Measurements from ENCODE around the gene ABHD2. TPM values are rescaled to one million over a fixed set of nuclear protein-coding genes. Genes with fewer than 3 reads are reported as not detected.

Gene ABHD2
- total RNA-seq, 2 experiments from 2014 or later, result 53.3 to 58.1 TPM

- Mint-ChIP-seq H3K27me3 (no peaks in the 10 kb centered on the region), H3K27ac (no peak overlapping the region), H3K4me1 (peaks cover 6% of the 10 kb centered on the region), H3K4me3 (no peak overlapping the region), H3K36me3 (peaks cover 24% of the 10 kb centered on the region), H3K9me3 (ENCODE audit: low read depth) (no peaks in the 10 kb centered on the region)
- ATAC-seq (no peak), DNase-seq (no peak)
- CTCF ChIA-PET, result interaction anchor here (1.0 to 1.6 kb wide), 2 partner anchors 8 to 64 kb away, joined by 5 to 6 read pairs; no protein-coding TSS in a partner anchor
Measured at GRCh38 chr15:89121414-89121813, 33.2 kb downstream of the ABHD2 start.

- ATAC-seq (no peak), DNase-seq (no peak)
- H3K9me3 Mint-ChIP-seq (ENCODE audit: low read depth), result no peaks in the 10 kb centered on the region
- CTCF ChIA-PET, result interaction anchor here (0.7 to 1.6 kb wide), 4 partner anchors 37 to 379 kb away, joined by 3 to 6 read pairs (median 3); no protein-coding TSS in a partner anchor
- H3K36me3 Mint-ChIP-seq, result peaks cover 16% of the 10 kb centered on the region
- H3K4me1 Mint-ChIP-seq, result peaks cover 12% of the 10 kb centered on the region
- no peaks in the 10 kb centered on the region for H3K27me3 Mint-ChIP-seq
- H3K4me3 Mint-ChIP-seq, result no peak overlapping the region
- H3K27ac Mint-ChIP-seq, result no peak overlapping the region
Measured at GRCh38 chr15:89122505-89123180, 34.4 kb downstream of the ABHD2 start.

GRCh38 chr15:89123181-89123525, 34.9 kb downstream of the ABHD2 start:
- DNase-seq (no peak), ATAC-seq (no peak)
- Mint-ChIP-seq H3K27ac (no peak overlapping the region), H3K27me3 (no peaks in the 10 kb centered on the region), H3K4me1 (peaks cover 12% of the 10 kb centered on the region), H3K4me3 (no peak overlapping the region), H3K36me3 (peaks cover 15% of the 10 kb centered on the region), H3K9me3 (ENCODE audit: low read depth) (no peaks in the 10 kb centered on the region)
- CTCF ChIA-PET, result interaction anchor here (0.7 to 0.8 kb wide), 3 partner anchors 38 to 380 kb away, joined by 3 read pairs; no protein-coding TSS in a partner anchor

GRCh38 chr15:89125088-89125826, 37.0 kb downstream of the ABHD2 start:
- Mint-ChIP-seq H3K9me3 (ENCODE audit: low read depth) (no peaks in the 10 kb centered on the region), H3K27me3 (no peaks in the 10 kb centered on the region), H3K36me3 (peaks cover 15% of the 10 kb centered on the region), H3K4me3 (no peak overlapping the region), H3K27ac (no peak overlapping the region), H3K4me1 (peaks cover 15% of the 10 kb centered on the region)
- no peak for ATAC-seq
- CTCF ChIA-PET, result interaction anchor here (1.4 to 1.7 kb wide), 2 partner anchors 12 to 68 kb away, joined by 4 to 8 read pairs; no protein-coding TSS in a partner anchor
- no peak for DNase-seq

- Mint-ChIP-seq H3K9me3 (ENCODE audit: low read depth) (no peaks in the 10 kb centered on the region), H3K36me3 (peaks cover 14% of the 10 kb centered on the region), H3K4me3 (no peak overlapping the region), H3K27me3 (no peaks in the 10 kb centered on the region), H3K27ac (no peak overlapping the region), H3K4me1 (peaks cover 21% of the 10 kb centered on the region)
- CTCF ChIA-PET, result interaction anchor here (1.7 to 4.9 kb wide), 3 partner anchors 13 to 68 kb away, joined by 4 to 52 read pairs (median 7); no protein-coding TSS in a partner anchor
- DNase-seq, result no peak
- no peak for ATAC-seq
Measured at GRCh38 chr15:89126009-89126408, 37.8 kb downstream of the ABHD2 start.

GRCh38 chr15:89127054-89127702, 38.9 kb downstream of the ABHD2 start:
- peak; percentile 38 for ATAC-seq
- Mint-ChIP-seq H3K27ac (no peak overlapping the region), H3K36me3 (peaks cover 14% of the 10 kb centered on the region), H3K9me3 (ENCODE audit: low read depth) (no peaks in the 10 kb centered on the region), H3K4me3 (no peak overlapping the region), H3K27me3 (no peaks in the 10 kb centered on the region), H3K4me1 (peaks cover 29% of the 10 kb centered on the region)
- CTCF ChIA-PET, result interaction anchor here (0.9 to 4.9 kb wide), 8 partner anchors 12 to 223 kb away, joined by 3 to 52 read pairs (median 5); partner anchors contain the start of gene ABHD2
- DNase-seq, result no peak

- DNase-seq, result no peak
- CTCF ChIA-PET, result interaction anchor here (1.2 to 4.9 kb wide), 18 partner anchors 10 to 233 kb away, joined by 3 to 52 read pairs (median 7); partner anchors contain the start of genes ABHD2 and HAPLN3
- H3K36me3 Mint-ChIP-seq, result peaks cover 14% of the 10 kb centered on the region
- H3K9me3 Mint-ChIP-seq (ENCODE audit: low read depth), result no peaks in the 10 kb centered on the region
- H3K27ac Mint-ChIP-seq, result no peak overlapping the region
- no peaks in the 10 kb centered on the region for H3K27me3 Mint-ChIP-seq
- H3K4me3 Mint-ChIP-seq, result no peak overlapping the region
- ATAC-seq, result no peak
- peaks cover 39% of the 10 kb centered on the region for H3K4me1 Mint-ChIP-seq
Measured at GRCh38 chr15:89128320-89129122, 40.3 kb downstream of the ABHD2 start.

GRCh38 chr15:89129123-89129815, 41.0 kb downstream of the ABHD2 start:
- H3K27ac Mint-ChIP-seq, result no peak overlapping the region
- H3K4me1 Mint-ChIP-seq, result peaks cover 40% of the 10 kb centered on the region
- H3K9me3 Mint-ChIP-seq (ENCODE audit: low read depth), result no peaks in the 10 kb centered on the region
- DNase-seq, result peak; percentile 61
- CTCF ChIA-PET, result interaction anchor here (0.8 to 4.9 kb wide), 26 partner anchors 8 to 234 kb away, joined by 3 to 52 read pairs (median 6); partner anchors contain the start of genes ABHD2 and HAPLN3
- peaks cover 16% of the 10 kb centered on the region for H3K36me3 Mint-ChIP-seq
- ATAC-seq, result no peak
- H3K27me3 Mint-ChIP-seq, result no peaks in the 10 kb centered on the region
- no peak overlapping the region for H3K4me3 Mint-ChIP-seq

GRCh38 chr15:89129816-89130134, 41.5 kb downstream of the ABHD2 start:
- Mint-ChIP-seq H3K27me3 (no peaks in the 10 kb centered on the region), H3K36me3 (peaks cover 17% of the 10 kb centered on the region), H3K27ac (no peak overlapping the region), H3K4me1 (peaks cover 40% of the 10 kb centered on the region), H3K9me3 (ENCODE audit: low read depth) (no peaks in the 10 kb centered on the region), H3K4me3 (no peak overlapping the region)
- no peak for DNase-seq
- no peak for ATAC-seq
- CTCF ChIA-PET, result interaction anchor here (0.8 to 4.9 kb wide), 24 partner anchors 8 to 234 kb away, joined by 3 to 52 read pairs (median 7); partner anchors contain the start of genes ABHD2 and HAPLN3

- ATAC-seq (peak; percentile 63), DNase-seq (peak; percentile 61)
- no peak overlapping the region for H3K4me3 Mint-ChIP-seq
- no peaks in the 10 kb centered on the region for H3K27me3 Mint-ChIP-seq
- peaks cover 40% of the 10 kb centered on the region for H3K4me1 Mint-ChIP-seq
- no peaks in the 10 kb centered on the region for H3K9me3 Mint-ChIP-seq (ENCODE audit: low read depth)
- CTCF ChIA-PET, result interaction anchor here (0.8 to 4.9 kb wide), 24 partner anchors 8 to 235 kb away, joined by 3 to 52 read pairs (median 7); partner anchors contain the start of genes ABHD2 and HAPLN3
- H3K27ac Mint-ChIP-seq, result peak overlapping the region; percentile 45
- peaks cover 17% of the 10 kb centered on the region for H3K36me3 Mint-ChIP-seq
Measured at GRCh38 chr15:89130201-89130600, 41.9 kb downstream of the ABHD2 start.

GRCh38 chr15:89131731-89132130, 43.5 kb downstream of the ABHD2 start:
- Mint-ChIP-seq H3K9me3 (ENCODE audit: low read depth) (no peaks in the 10 kb centered on the region), H3K4me1 (peaks cover 42% of the 10 kb centered on the region), H3K27me3 (no peaks in the 10 kb centered on the region), H3K27ac (no peak overlapping the region), H3K36me3 (peaks cover 14% of the 10 kb centered on the region), H3K4me3 (no peak overlapping the region)
- no peak for DNase-seq
- CTCF ChIA-PET, result interaction anchor here (0.9 to 4.7 kb wide), 8 partner anchors 15 to 75 kb away, joined by 3 to 23 read pairs (median 5); no protein-coding TSS in a partner anchor
- no peak for ATAC-seq
